ENCODE results near the gene ADAMTS20.

- TF ChIP-seq CTCF (conservative IDR thresholded peaks at IDR 0.05) = no peak
- no peak for TF ChIP-seq ZFX (IDR thresholded peaks at IDR 0.05)
Observed at GRCh38 chr12:43392116-43392515, 159.9 kb downstream of the ADAMTS20 start.
